Raji (cell line): Measurements from ENCODE around the gene HMG20B.

Source experiments
- POLR2A ChIP-seq: IDR thresholded peaks from 2 replicates; pipeline ENCODE4 v1.6.1; 2011; ENCODE audit warnings: low read depth, low read length, control low read depth; ENCODE audit not compliant: insufficient read depth

The HMG20B gene

GRCh38 chr19:3563709-3564524 lies 8.8 kb upstream of the HMG20B start:
- no peak for TF ChIP-seq POLR2A

- no peak for TF ChIP-seq POLR2A
Measured at GRCh38 chr19:3565139-3565538, 7.6 kb upstream of the HMG20B start.

DNA sequence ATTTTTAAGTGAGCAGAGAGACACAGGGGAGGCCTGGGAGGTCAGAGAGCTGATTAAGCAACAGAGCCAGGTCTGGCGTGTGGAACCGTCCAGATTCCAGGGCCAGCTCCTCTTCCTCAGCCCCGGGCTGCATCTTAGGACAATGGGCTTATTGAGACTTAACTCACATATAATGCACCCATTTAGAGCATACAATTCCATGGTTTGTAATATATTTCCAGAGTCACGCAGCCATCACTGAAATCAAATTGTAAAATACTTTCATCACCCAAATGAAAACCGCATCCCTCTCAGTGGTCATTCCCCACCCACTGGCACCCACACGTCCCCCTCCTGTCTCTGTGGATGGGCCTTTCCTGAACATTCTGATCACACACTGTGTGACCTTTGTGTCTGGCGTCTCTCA lies 2.1 kb upstream of the HMG20B start:
- TF ChIP-seq POLR2A: no peak

DNA sequence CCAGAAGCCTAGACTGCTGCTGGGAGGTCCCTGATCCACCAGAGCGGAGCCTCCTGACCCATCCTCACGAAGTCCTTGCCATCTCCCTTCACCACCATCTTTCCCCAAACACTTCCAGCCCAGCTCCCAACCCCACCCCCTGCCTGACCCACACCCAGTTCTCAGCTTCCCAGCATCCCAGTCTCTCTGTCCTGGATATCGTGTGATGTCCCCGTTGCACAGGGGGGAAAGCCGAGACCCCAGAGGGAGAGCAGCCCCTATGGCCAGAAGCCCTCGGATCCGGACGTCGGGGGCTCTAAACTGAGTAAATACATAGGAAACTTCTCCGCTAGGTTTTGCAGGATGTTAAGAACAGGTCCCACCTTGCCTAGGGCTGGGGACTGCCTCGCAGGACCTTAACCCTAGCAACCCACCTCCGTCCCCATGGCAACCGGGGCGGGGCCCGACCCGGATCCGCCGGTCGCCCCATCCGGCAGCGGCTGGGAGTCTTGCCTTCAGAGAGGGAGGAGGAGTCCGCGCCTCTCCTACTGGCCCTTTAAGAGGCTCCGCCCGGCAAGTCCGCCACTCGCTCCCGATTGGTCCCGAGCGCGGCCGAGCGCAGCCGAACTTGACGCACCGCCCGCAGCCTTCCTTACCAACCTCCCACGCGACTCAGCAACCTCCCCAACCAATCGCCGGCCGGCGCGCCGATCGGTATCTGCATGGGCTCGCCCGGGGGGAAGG lies 451 bp upstream of the HMG20B start:
- no peak for TF ChIP-seq POLR2A

DNA sequence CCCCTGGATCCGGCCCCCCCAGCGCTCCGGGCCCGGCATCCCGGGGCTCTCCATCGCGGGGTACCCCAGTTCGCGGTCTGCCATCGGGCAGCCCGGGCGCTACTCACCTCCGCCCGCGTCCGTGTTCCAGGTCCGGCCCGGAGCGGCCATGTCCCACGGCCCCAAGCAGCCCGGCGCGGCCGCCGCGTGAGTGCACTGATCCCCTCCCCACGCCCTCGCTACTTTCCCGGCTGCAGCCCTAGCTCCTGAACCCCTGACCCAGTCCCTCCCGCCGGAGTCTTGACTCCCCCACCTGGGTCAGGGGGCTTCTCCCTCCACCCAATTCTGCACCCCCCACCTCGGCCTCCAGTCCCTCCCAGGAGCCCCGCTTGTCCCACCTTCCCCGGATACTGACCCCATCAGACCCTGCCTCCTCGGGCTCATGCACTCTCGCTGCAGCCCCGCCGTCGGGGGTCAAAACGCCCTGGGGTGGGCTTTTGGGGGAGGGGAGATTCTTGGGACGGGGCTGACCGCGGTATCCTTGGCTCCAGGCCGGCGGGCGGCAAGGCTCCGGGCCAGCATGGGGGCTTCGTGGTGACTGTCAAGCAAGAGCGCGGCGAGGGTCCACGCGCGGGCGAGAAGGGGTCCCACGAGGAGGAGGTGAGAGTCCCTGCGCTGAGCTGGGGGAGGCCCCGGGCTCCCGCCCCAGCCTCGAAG lies 566 bp downstream of the HMG20B start:
- TF ChIP-seq POLR2A: peak; percentile 43; the same call in 1 of the 2 replicates

- no peak for TF ChIP-seq POLR2A
Measured at GRCh38 chr19:3573858-3574637, 1.3 kb downstream of the HMG20B start.

DNA sequence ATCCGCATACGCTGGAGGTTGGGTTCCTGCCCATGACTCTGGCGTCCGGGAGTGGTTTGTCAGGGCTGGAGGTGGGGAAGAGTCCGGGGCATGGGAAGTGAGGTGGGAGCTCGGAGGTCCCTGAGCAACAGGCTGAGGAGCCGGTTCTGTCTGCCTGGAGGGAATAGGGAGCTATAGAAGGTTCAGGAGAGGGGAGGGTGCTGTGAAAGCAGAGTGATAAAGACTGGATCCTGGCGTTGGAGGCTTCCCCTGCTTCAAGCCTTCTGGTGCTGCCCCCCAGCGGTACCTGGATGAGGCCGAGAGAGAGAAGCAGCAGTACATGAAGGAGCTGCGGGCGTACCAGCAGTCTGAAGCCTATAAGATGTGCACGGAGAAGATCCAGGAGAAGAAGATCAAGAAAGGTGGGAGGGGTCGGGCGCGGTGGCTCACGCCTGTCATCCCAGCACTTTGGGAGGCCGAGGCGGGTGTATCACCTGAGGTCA lies 2.6 kb downstream of the HMG20B start:
- no peak for TF ChIP-seq POLR2A

GRCh38 chr19:3575949-3576673 lies 3.4 kb downstream of the HMG20B start:
- no peak for TF ChIP-seq POLR2A

DNA sequence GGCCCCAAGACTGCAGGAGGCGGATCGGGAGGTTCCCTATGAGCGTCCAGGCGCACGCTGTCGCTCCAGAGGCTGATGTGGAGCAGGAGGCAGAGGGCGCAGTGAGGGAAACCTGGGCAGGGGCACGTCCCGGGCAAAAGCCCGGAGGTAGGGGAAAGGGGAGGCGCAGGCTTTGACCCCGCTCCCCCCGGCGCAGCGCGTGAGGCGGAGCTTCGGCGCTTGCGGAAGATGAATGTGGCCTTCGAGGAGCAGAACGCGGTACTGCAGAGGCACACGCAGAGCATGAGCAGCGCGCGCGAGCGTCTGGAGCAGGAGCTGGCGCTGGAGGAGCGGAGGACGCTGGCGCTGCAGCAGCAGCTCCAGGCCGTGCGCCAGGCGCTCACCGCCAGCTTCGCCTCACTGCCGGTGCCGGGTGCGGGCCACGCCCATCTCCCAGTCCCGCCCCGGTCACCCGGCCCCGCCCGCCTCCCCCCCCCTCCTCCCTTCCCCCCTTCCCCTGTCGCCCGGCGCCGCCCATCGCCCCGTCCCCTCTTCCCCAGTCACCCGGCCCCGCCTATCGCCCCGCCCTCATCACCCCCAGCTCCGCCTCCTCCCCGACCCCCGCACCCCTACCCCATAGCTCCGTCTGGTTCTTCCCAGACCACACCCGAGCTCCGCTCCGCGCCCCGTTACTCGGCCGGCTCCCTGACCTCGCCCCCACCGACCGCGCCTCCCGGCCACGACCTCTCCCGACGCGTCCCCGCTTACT lies 4.1 kb downstream of the HMG20B start:
- no peak for TF ChIP-seq POLR2A

DNA sequence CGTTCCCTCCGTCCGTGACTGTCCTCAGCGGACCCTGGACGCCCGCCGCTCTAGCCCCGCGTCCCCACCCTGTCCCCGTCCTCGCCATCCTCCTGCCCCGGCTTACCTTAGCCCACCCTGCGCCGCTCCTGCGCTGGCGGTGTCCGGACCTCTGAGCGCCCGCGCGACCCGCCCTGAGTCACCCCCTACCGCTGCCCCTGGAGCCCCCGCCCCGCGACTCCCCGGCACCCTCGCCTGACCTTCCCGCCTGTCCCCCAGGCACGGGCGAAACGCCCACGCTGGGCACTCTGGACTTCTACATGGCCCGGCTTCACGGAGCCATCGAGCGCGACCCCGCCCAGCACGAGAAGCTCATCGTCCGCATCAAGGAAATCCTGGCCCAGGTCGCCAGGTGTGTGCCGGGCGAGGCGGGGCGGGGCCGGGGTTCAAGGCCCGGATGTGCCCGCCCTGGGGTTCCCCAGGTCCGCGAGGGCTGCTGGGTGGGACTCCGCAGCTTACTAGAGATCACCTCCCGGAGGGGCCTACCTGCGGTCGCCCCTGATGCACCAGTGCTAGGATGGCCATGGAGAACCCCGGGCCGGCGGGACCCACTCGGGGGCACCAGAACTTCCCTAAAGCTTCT lies 5.1 kb downstream of the HMG20B start:
- TF ChIP-seq POLR2A: no peak

- no peak for TF ChIP-seq POLR2A
Measured at GRCh38 chr19:3578390-3578789, 5.6 kb downstream of the HMG20B start.

GRCh38 chr19:3580156-3580934 lies 7.6 kb downstream of the HMG20B start:
- TF ChIP-seq POLR2A: no peak
